NOMO-1 treated with DMSO at 0.1 percent for 48 hours (cell line): Measurements from ENCODE around the gene HCK.
"Not testable (repeated sequence)": the region's sequence is repeated elsewhere in the genome, so short reads cannot be mapped to it uniquely, and the experiment has no call there.

Experiments
- DNase-seq: peaks from one replicate; lab custom pipeline; 2025; ENCODE audit not compliant: unreplicated experiment; lab: John Stamatoyannopoulos, UW

The HCK gene

DNA sequence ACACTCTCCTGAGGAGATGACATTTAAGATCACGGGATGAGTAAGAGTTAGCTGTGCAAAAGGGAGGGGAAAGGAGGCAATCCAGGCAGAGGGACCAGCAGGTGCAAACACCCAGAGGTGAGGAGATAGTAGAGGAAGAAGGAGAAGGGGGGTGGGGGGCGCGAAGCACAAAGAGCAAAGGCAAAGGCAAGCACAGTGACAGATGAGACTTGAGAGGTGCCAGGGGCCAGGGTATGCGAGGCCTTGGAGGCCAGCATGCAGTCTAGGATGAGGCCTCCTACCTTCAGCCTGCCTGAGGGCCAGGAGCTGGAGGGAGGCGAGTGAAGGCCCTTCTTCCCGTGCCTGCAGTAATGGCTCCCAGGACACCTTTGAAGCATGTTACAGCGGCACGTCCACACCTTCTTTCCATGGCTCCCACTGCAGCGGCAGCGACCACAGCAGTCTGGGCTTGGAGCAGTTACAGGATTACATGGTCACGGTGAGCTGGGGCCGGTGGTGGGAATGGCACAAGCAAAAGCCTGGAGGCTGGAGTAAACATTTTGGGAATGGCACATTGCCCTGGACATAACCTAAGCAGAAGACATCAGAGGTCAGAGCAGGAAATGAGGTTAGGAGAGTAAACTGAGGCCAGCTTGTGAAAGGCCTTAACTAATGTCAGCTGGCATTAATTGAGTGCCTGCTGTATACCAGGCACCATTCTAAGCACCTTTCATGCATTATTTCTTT, 23.2 kb upstream of the HCK start:
- no peak for DNase-seq

GRCh38 chr20:32029561-32029960, 22.5 kb upstream of the HCK start:
- no peak for DNase-seq

- peak; percentile 45 for DNase-seq
Observed at GRCh38 chr20:32031007-32031958, 20.8 kb upstream of the HCK start.

GRCh38 chr20:32033316-32033715, 18.7 kb upstream of the HCK start:
- no peak for DNase-seq

GRCh38 chr20:32033721-32034120, 18.3 kb upstream of the HCK start:
- DNase-seq: not testable (repeated sequence)

- DNase-seq: peak; percentile 59
Observed at GRCh38 chr20:32034581-32035425, 17.2 kb upstream of the HCK start.

GRCh38 chr20:32035426-32035779, 16.6 kb upstream of the HCK start:
- DNase-seq: no peak

DNA sequence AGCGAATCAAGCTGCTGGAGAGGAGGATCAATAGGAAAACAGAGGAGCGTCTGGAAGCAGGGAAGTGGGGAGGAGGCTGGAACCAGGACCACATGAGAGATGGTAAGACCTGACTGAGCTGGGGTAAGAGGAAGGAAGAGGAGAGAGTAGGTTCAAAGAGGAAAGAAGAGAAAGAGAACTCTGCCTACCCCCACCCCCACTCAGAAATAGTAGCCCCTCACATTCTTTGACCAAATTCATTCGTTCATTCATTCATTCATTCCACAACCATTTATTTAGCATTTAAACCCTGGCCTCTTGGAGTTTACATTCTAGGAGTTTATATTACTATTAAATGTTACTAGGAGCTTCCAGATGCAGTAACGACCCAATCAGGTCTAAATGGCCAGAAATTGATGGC, 15.8 kb upstream of the HCK start:
- no peak for DNase-seq

GRCh38 chr20:32036716-32037485, 15.1 kb upstream of the HCK start:
- peak; percentile 48 for DNase-seq

- DNase-seq: peak; percentile 29
Observed at GRCh38 chr20:32037929-32038328, 14.1 kb upstream of the HCK start.

DNA sequence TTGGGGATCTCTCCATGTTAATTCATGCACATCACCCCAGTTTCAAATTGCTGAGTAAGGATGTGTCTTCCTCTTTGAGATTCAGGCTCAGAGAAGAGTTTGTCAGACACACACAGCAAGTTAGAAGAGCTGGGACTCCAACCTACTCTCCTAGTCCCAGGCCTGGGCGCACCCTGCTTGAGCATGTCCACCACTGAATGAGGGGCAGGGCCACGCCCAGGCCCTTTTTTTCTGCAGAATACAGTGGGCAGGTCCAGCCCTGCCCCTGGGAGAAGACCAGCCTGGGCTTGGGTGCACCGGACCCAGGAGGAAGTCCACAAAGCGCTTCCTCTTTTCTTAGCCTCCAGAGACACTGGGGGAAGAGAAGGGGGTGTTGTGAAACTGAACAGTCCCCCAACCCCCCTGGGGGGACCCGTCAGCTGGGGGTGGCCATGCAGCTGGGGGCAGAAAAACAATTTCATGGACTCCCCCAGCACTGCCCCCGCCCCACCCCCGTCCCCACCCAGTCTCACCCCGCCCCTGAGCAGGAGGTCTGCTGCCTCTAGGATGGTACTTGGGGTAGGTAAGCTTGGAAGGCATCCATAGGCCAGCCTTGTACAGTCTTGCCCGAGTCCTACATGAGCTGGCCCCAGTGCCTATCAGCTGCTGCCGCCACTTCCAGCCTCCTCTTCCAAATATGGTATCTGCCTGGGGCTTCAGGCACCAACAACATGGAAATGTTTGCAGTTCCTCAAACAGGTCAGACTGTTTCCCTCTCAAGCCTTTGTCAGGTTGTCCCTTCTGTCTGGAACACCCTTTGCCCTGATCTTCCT, 11.7 kb upstream of the HCK start:
- peak; percentile 88 for DNase-seq

DNA sequence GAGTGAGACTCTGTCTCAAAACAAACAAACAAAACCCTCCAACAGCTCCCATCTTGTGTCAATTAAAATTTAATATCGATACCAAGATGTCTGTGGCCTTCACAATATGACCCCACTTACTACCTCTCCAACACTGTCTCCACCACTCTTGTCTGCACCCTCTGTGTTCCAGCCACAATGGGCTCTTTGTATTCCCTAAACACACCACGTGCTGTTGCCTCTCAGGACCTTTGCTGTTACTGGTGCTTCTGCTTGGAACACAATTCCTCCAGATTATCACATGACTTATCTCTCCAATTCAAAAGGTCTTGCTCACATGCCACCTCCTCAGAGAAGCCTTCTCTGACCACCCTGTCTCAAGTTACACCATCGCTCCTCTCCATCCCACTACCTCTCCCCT, 6.0 kb upstream of the HCK start:
- DNase-seq: no peak

GRCh38 chr20:32050324-32050841, 1.7 kb upstream of the HCK start:
- DNase-seq: no peak

DNA sequence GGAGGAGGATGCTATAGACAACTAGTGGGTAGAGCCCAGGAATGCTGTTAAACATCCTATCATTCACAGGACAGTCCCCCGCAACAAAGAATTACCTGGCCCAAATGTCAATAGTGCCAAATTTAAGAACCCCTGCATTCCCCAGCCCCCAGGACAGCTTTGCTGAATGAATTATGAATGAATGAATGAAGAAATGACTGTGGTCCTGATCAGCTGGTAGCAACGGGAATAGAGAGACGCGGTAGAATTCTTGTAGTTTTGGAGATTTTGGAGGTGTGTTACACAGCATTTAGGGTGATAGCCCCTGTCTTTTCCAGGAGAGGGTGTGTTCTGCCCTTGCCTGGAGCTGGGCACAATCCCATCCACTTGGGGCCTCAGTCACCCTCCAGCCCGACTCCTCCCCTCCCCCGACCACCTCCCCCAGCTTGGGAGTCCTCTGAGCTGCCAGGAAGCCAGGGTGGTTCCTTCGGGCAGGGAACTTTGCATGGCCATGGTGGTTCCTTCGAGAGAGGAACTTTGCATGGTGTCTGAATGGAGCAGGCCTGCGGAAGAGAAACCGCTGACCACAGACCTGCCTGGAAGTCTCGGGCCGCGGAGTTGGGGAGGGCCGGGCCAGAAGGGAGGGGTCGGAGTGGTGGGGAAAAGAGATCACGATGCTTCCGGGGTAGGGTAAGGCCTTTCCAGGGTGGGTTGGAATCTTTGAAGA, 1.0 kb upstream of the HCK start:
- peak; percentile 77 for DNase-seq

- DNase-seq: no peak
Observed at GRCh38 chr20:32051720-32052089, 337 bp upstream of the HCK start.

GRCh38 chr20:32052778-32053362, 828 bp downstream of the HCK start:
- DNase-seq: peak; percentile 84

- DNase-seq: no peak
Observed at GRCh38 chr20:32053648-32054047, 1.6 kb downstream of the HCK start.

GRCh38 chr20:32056708-32057483, 4.9 kb downstream of the HCK start:
- DNase-seq: no peak
